ENCODE data around the gene NEURL4.
A peak's percentile ranks its signal among the peaks of the same experiment; 100 is the strongest.

NEURL4 gene

DNA sequence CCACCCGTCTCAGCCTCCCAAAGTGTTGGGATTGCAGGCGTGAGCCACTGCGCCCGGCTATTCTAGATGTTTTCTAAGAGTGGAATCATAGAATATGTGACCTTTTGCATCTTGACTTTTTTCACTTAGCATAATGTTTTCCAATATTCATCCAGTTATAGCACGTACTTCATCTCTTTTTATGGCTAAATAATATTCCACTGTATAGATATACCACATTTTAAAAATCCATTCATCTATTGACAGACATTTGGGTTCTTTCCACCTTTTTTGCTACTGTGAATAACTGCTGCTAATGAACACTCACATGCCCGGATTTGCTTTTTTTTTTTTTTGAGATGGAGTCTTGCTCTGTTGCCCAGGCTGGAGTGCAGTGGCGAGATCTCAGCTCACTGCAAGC lies 25.0 kb downstream of the NEURL4 start:
- no peak for DNase-seq (ENCODE audit: low spot score)

- DNase-seq (ENCODE audit: low spot score) = peak; percentile 60
These were observed 32.8 kb downstream of the NEURL4 start for GRCh38 chr17:7296189-7296861.

- no peak for DNase-seq (ENCODE audit: low spot score)
These were observed 33.6 kb downstream of the NEURL4 start for GRCh38 chr17:7295230-7296180.

DNA sequence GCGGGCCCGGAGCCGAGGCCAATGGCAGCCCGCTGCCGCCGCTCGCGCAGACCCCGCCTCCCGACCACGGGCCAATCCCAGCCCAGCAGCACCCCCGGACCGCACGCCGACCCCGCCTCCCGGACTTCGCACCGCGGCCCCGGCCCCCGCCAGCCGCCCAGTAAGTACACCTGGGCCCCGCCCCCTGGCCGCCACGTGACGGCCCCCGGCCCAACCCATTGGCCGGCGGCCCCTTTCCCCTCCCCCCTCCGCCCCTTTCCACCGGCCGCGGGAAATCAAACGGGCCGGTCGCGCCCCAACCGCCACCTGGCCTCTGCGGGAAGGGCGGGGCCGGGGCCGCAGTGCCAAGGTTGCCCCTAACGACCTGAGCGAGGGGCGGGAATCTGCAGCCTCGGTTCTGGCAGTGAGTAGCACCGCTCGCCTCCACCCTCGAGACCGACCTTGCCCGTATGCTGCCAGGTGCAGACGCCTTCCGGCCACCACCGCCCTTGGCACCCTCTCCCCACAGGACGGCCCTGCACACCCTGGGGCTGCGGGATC lies 34.5 kb downstream of the NEURL4 start, which contains the start of gene YBX2:
TSS of gene YBX2 (minus strand) at position 26 of the 540 bp plus-strand sequence. CDS start 139 bp downstream, outside the sequence.
- DNase-seq (ENCODE audit: low spot score) = peak; percentile 68

DNA sequence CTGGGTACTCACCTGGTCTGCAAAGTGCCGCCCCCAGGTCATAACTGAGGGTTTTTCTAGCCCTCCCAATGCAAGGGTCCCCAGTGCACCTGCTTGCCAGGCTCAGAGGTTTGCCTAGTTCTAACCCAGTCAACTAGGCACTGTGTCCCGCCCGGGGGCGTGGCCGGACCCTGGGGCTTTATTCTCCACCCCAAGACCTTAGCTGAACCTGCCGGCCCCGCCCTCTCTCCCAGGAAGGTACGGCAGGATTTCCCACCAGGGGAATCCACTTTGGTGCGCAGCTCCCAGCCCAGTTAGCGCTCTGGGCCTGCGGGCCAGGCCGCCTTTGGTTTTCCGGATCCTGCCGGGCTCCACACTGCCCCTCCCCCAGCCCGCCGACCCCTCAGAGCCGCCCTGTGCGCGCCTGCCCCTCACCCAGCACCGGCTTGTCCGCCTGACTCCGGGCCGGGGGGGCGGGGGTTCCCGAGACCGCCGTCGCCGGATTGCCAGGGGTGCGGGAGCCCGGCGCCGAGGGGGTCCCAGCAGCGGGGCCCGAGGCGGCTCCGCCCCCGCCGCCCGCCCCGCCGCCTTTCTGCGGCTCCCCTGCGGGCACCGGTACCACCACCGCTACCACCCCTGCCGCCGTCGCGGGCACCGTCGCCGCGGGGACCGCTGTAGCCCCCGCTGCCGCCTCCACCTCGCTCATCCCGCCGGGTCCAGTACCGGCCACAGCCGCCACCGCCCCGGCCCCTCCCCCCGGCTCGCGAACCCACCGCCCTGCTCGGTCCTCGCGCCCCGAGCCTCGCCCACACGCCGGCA lies 35.1 kb downstream of the NEURL4 start:
- DNase-seq (ENCODE audit: low spot score) = no peak

DNA sequence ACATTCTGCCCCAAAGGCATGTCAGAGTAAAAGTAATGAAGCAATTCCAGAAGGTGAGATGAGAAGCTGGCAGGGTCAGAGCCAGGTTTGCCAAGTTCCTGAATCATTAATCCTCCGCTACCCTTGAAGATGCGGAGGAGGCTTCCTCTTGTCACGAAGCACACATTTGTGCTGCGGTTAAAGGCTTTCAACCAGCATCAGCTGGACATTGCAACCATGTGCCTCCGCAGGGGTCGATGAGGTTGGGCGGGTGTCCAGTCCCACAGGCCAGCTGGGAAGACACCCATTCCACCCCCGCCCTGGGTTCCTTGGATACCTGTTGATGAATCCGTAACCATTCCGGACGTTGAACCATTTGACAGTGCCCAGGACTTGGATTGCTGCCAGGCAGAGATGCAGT lies 36.0 kb downstream of the NEURL4 start:
- DNase-seq (ENCODE audit: low spot score) = no peak

DNA sequence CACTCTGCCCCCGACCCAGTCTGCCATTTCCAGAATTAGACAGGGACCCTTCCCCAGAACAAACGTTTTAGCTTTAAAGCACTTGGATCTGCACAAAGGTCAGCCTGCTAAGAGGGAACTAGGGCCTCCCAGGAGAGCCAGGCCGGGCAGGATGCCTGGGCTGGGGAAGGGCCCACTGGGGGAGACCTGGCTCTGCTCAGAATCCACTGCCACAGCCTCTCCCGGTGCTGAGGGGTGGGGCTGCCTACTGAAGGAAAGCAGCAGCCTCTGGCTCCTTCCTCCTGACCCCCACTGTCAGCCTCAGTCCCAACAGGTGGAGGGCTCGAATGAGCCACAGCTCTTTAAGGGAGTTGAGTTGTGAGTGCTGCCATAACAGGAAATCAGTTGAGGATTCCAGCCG lies 36.4 kb downstream of the NEURL4 start:
- DNase-seq (ENCODE audit: low spot score) = no peak

DNA sequence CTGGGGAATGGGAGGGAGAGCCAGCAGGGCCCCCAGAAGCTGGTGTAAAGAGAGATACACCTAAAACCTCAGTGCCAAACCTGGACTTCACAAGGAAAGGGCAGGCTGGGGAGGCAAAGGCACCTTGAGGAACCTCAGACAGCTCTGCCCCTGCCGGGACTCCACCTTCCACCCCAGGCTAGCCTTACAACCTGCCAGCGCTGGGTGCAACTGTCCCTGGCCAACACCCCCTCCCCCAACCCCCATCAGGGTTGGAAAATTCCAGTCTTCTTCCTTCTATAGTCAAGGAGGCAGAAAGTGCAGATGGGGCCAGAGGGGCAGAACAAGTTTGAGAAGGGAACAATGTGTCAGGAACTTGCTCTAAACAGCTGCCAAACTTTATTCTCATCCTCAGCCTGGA lies 36.9 kb downstream of the NEURL4 start:
- DNase-seq (ENCODE audit: low spot score) = no peak

GRCh38 chr17:7290685-7291084 lies 38.5 kb downstream of the NEURL4 start:
- no peak for DNase-seq (ENCODE audit: low spot score)

GRCh38 chr17:7290166-7290565 lies 39.0 kb downstream of the NEURL4 start:
- no peak for DNase-seq (ENCODE audit: low spot score)

- DNase-seq (ENCODE audit: low spot score) = no peak
These were observed 39.7 kb downstream of the NEURL4 start for GRCh38 chr17:7289256-7290032.

GRCh38 chr17:7285679-7286078 lies 43.5 kb downstream of the NEURL4 start:
- no peak for DNase-seq (ENCODE audit: low spot score)

DNA sequence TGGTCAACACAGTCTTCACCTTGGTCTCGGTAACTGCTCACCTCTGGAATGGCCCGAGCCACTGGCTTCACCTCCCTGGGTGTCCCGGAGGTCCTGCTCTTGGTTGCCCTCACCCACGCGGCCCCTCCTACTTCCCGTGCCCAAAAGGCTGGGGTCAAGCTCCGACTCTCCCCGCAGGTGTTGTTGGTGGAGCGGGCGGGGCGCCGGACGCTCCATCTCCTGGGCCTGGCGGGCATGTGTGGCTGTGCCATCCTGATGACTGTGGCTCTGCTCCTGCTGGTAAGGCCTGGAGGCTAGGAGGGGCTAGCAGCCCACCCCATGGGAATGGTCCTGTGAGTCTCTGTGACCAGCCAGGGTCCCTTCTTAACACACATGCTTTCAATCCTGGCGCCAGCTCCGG lies 44.2 kb downstream of the NEURL4 start:
- DNase-seq (ENCODE audit: low spot score) = no peak

- no peak for DNase-seq (ENCODE audit: low spot score)
These were observed 45.5 kb downstream of the NEURL4 start for GRCh38 chr17:7283471-7284216.

DNA sequence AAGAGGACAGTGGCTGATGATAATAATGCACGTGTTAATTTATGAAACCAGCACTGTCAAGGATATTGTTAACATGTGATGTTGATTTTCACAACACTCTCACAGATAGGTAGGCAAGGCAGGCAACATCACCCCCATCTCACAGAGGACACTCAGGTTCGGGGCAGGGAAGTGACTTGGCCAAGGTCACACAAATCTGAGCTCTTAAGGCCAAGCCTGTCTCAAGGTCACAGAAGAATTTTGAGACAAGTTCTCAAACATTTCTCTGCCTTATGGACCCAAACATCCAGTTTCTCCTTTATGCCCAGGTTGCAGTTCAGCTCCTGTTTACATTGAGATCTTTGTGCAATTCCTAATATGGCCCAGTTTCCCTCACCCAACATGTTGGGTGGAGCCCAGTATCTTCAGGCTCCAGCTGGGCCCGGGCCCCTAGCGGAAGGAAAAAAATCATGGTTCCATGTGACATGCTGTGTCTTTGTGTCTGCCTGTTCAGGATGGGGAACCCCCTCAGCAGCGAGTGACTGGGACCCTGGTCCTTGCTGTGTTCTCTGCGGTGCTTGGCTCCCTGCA lies 46.3 kb downstream of the NEURL4 start:
- DNase-seq (ENCODE audit: low spot score) = no peak

- no peak for DNase-seq (ENCODE audit: low spot score)
These were observed 47.0 kb downstream of the NEURL4 start for GRCh38 chr17:7281953-7282751.

DNA sequence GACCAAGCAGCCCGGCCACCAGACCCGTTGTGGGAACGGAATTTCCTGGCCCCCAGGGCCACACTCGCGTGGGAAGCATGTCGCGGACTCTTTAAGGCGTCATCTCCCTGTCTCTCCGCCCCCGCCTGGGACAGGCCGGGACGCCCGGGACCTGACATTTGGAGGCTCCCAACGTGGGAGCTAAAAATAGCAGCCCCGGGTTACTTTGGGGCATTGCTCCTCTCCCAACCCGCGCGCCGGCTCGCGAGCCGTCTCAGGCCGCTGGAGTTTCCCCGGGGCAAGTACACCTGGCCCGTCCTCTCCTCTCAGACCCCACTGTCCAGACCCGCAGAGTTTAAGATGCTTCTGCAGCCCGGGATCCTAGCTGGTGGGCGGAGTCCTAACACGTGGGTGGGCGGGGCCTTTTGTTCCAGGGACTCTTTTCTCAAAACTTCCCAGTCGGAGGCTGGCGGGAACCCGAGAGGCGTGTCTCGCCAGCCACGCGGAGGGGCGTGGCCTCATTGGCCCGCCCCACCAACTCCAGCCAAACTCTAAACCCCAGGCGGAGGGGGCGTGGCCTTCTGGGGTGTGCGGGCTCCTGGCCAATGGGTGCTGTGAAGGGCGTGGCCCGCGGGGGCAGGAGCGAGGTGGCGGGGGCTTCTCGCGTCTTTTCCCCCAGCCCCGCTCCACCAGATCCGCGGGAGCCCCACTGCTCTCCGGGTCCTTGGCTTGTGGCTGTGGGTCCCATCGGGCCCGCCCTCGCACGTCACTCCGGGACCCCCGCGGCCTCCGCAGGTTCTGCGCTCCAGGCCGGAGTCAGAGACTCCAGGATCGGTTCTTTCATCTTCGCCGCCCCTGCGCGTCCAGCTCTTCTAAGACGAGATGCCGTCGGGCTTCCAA lies 47.8 kb downstream of the NEURL4 start, which contains the start of gene SLC2A4:
TSS of gene SLC2A4 (plus strand) at position 645 of the 879 bp plus-strand sequence. CDS start at position 862, 217 bp downstream.
- peak; percentile 80 for DNase-seq (ENCODE audit: low spot score)

GRCh38 chr17:7280519-7281073 lies 48.5 kb downstream of the NEURL4 start:
- peak; percentile 81 for DNase-seq (ENCODE audit: low spot score)

Data from CD4-positive, alpha-beta T cell treated with Interleukin-6 at 100 ng/mL for 8 hours (primary cell).